BJ (cell line): Measurements from ENCODE around the gene CCDC117. TPM values are rescaled to one million over a fixed set of nuclear protein-coding genes. Genes with fewer than 3 reads are reported as not detected.
"Not testable (repeated sequence)": the region's sequence is repeated elsewhere in the genome, so short reads cannot be mapped to it uniquely, and the experiment has no call there.

ENCODE experiments used
- CTCF ChIA-PET: fragments of 350-600 bp; formaldehyde crosslinking; extraction: SDS; loops from one replicate; lab custom pipeline; 2021; ENCODE audit warnings: antibody characterized with exemption, inconsistent platforms; lab: Yijun Ruan, JAX
- POLR2A ChIA-PET: fragments of 300-600 bp; sonication (Branson Sonifier 250); formaldehyde crosslinking; extraction: SDS; loops from one replicate; lab custom pipeline; 2021; ENCODE audit warnings: antibody characterized with exemption; lab: Charles Lee
- DNase-seq: peaks from one replicate; pipeline ENCODE4 v3.0.0-alpha.2; 2011; ENCODE audit warnings: low read depth
- H3K27me3 ChIP-seq: 2 replicates; pipeline ENCODE4 v1.6.0; 2011; ENCODE audit warnings: low read length; ENCODE audit not compliant: control insufficient read depth, insufficient read depth
- H3K36me3 ChIP-seq: 2 replicates; pipeline ENCODE4 v1.5.1; 2011; ENCODE audit warnings: low read length; ENCODE audit not compliant: control insufficient read depth, insufficient read depth
- H3K4me3 ChIP-seq: 2 replicates; pipeline ENCODE4 v1.5.1; 2011; ENCODE audit warnings: low read depth, mild to moderate bottlenecking, control low read depth, low read length
- CTCF ChIP-seq: IDR thresholded peaks from 2 replicates; pipeline ENCODE4 v1.5.1; 2011; ENCODE audit warnings: low read depth, mild to moderate bottlenecking, control low read depth, inconsistent platforms, low read length, moderate library complexity; ENCODE audit not compliant: insufficient read depth
- polyA plus RNA-seq: library from polyadenylated mRNA; depleted of rRNA; stranded (reverse); fragments of >200 nt; gene quantifications from 2 replicates; pipeline ENCODE4 v1.2.3, GENCODE V29; 2011

The CCDC117 gene
- polyA plus RNA-seq, 1 experiment, result 4.5 TPM

DNA sequence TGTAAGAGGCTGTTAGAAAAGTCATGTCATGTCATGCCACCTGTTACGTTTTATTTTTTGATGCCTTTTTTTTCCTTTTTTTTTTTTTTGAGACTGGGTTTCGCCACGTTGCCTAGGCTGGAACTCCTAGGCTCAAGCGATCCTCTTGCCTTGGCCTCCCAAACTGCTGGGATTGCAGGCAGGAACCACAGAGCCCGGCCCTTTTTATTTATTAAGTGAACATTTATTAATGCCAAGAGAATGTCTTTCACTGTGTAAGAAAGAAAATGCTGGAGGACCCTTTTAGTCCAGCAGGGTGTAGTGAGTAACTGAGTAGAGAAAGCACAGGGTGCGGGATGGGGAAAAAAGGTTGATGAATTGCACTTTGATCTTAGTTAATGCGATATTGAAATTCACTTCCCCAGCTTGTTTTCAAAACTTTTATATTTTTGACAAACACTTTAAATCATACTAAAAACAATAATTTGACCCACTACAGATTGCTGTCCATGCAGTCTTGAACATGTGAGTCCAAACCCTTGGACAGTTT, 30.2 kb downstream of the CCDC117 start:
- no peaks in the 10 kb centered on the region; the same call in 1 of the 2 replicates for H3K36me3 ChIP-seq
- DNase-seq, result no peak
- ChIA-PET POLR2A (no interaction called here), CTCF (interaction anchor here (2.0 kb wide), 1 partner anchor 202 kb away, joined by 4 read pairs; no protein-coding TSS in a partner anchor)
- H3K27me3 ChIP-seq, result no peaks in the 10 kb centered on the region
- TF ChIP-seq CTCF, result no peak
- no peak overlapping the region for H3K4me3 ChIP-seq

GRCh38 chr22:28805426-28805825, 32.9 kb downstream of the CCDC117 start:
- CTCF ChIA-PET, DNase-seq, H3K36me3 ChIP-seq, POLR2A ChIA-PET, H3K27me3 ChIP-seq, H3K4me3 ChIP-seq: not testable (repeated sequence)

- DNase-seq, result no peak
- ChIA-PET CTCF (interaction anchor here (0.7 to 1.9 kb wide), 3 partner anchors 11 to 788 kb away, joined by 3 to 5 read pairs (median 3); no protein-coding TSS in a partner anchor), POLR2A (interaction anchor here (0.5 kb wide), 1 partner anchor 10 kb away, joined by 3 read pairs; no protein-coding TSS in a partner anchor)
- Histone ChIP-seq H3K4me3 (no peak overlapping the region), H3K36me3 (no peaks in the 10 kb centered on the region), H3K27me3 (no peaks in the 10 kb centered on the region)
- no peak for TF ChIP-seq CTCF
Observed at GRCh38 chr22:28808716-28809355, 36.3 kb downstream of the CCDC117 start.

- Histone ChIP-seq H3K27me3 (no peaks in the 10 kb centered on the region), H3K36me3 (no peaks in the 10 kb centered on the region), H3K4me3 (no peak overlapping the region)
- ChIA-PET CTCF (interaction anchor here (1.1 to 1.3 kb wide), 3 partner anchors 17 to 19 kb away, joined by 3 to 4 read pairs (median 3); no protein-coding TSS in a partner anchor), POLR2A (no interaction called here)
- no peak for DNase-seq
- no peak for TF ChIP-seq CTCF
Observed at GRCh38 chr22:28810821-28811491, 38.5 kb downstream of the CCDC117 start.

DNA sequence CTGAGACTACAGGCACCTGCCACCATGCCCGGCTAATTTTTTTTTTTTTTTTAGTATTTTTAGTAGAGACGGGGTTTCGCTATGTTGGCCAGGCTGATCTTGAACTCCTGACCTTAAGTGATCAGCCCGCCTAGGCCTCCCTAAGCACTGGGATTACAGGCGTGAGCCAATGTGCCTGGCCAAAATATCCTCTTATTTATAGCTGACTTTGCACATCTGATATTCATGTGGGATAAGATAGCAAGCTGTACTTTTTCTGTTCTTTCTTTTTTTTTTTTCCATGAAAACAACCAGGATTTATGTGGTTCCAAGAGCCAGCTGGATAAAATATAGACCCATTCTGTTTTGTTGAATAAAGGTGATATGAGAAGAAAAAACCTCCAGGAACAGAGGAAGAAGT, 40.0 kb downstream of the CCDC117 start:
- Histone ChIP-seq H3K4me3 (no peak overlapping the region), H3K27me3 (no peaks in the 10 kb centered on the region), H3K36me3 (no peaks in the 10 kb centered on the region)
- CTCF ChIA-PET, result interaction anchor here (1.3 to 1.5 kb wide), 2 partner anchors 16 to 212 kb away, joined by 3 to 5 read pairs; no protein-coding TSS in a partner anchor
- DNase-seq, result no peak
- TF ChIP-seq CTCF, result no peak
- POLR2A ChIA-PET, result interaction anchor here (0.6 to 1.0 kb wide), 2 partner anchors 12 to 135 kb away, joined by 3 to 4 read pairs; partner anchors contain the start of gene XBP1
